M059J (cell line): ENCODE data around the gene TDRD12. TPM values are rescaled to one million over a fixed set of nuclear protein-coding genes. Genes with fewer than 3 reads are reported as not detected.
"Not testable (repeated sequence)": the region's sequence is repeated elsewhere in the genome, so short reads cannot be mapped to it uniquely, and the experiment has no call there.

Source experiments
- DNase-seq: peaks from one replicate; pipeline ENCODE4 v3.0.0-alpha.2; 2012; ENCODE audit warnings: low read depth
- total RNA-seq: library from RNA; depleted of rRNA; stranded (reverse); fragments of >200 nt; shearing (Covaris generic); gene quantifications from 2 replicates; pipeline ENCODE4 v1.2.3, GENCODE V29; 2014

TDRD12 gene
- total RNA-seq, 1 experiment from 2014 or later: 0.05 TPM

GRCh38 chr19:32691952-32692726, 27.4 kb upstream of the TDRD12 start:
- DNase-seq: peak; percentile 68

DNA sequence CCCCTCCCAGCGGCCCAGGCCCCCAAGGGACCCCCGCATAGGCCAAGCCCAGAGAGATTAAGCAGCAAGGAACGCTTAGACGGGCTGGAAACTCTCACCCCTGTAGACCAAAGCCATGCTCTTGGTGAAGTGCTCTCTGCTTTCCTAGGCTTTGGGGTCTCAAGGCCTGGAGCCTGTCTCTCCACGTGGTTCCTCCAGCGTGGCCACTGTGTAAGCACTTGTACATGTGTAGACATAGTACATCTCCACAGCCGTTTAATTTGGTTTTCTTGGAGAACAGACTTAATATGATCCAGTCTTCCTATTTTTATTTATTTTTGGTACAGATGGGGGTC, 26.9 kb upstream of the TDRD12 start:
- DNase-seq: no peak

DNA sequence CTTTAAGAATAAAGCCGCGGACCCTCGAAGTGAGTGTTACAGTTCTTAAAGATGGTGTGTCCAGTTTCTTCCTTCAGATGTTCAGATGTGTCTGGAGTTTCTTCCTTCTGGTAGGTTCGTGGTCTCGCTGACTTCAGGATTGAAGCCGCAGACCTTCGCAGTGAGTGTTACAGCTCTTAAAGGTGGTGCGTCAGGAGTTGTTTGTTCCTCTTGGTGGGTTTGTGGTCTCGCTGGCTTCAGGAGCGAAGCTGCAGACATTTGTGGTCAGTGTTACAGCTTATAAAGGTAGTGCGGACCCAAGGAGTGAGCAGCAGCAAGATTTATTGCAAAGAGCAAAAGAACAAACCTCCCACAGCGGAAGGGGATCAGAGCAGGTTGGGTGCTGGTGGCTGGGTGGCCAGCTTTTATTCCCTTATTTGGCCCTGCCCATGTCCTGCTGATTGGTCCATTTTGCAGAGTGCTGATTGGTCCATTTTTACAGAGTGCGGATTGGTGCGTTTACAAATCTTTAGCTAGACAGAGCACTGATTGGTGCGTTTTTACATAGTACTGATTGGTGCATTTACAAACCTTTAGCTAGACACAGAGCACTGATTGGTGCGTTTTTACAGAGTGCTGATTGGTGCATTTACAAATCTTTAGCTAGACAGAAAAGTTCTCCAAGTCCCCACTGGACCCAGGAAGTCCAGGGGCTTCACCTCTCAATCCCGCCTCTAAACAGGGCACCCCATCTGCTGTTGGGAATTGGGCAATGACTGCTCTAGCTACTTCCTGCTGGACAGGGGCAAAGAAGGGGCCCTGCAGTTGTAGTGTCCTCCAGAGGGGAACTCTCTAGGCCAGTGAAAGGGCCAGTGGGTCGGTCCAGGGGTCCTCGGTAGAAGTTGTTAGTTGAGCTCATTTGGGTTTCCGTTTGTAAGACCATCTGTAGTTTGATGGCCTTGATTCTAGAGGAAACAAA, 26.1 kb upstream of the TDRD12 start:
- DNase-seq: not testable (repeated sequence)

- DNase-seq: not testable (repeated sequence)
Observed at GRCh38 chr19:32694316-32694715, 25.3 kb upstream of the TDRD12 start.

GRCh38 chr19:32694851-32695250, 24.7 kb upstream of the TDRD12 start:
- not testable (repeated sequence) for DNase-seq

- not testable (repeated sequence) for DNase-seq
Observed at GRCh38 chr19:32695506-32695905, 24.1 kb upstream of the TDRD12 start.

DNA sequence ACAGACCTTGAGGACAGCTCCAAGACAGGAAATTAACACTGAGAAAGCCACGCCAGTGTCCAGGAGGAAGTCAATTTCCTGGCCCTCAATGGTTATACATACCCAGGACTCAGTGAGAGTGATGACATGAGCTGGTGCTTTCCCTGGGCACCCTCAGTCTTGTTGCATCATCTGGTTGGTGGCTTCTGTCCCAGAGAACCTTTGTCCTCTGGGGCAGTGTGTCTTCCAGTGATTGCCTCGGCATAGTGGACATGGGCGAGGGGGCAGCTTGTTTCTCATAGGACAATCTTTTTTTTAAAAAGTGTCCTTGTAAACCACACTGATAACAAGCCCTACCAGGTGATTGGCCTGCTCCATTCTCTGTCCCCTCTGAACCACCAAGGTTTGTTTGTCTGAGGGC, 22.8 kb upstream of the TDRD12 start:
- DNase-seq: not testable (repeated sequence)

DNA sequence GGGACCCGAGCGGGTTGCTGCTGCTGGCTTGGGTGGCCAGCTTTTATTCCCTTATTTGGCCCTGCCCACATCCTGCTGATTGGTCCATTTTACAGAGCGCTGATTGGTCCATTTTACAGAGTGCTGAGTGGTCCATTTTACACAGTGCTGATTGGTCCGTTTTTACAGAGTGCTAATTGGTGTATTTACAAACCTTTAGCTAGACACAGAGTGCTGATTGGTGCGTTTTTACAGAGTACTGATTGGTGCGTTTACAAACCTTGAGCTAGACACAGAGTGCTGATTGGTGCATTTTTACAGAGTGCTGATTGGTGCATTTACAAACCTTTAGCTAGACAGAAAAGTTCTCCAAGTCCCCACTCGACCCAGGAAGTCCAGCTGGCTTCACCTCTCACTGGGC, 19.4 kb upstream of the TDRD12 start:
- DNase-seq: not testable (repeated sequence)

DNA sequence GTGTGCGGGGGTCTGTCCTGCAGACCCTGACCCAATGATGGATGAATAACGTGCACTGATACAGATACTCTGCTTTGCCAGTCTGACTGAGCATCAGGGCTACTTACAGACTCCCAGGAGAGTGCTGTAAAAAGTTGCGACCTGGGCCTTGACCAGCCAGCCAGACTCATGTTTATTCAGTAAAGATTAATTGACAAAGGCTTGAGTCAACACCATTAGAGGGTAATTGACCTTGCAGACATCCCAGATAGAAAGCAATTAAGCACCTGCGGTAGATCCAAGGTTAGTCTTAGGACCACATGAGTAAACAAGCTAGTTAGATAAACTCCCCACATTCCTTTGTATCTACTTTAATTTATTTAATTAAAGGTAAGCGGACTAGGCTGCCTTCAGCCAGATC, 17.6 kb upstream of the TDRD12 start:
- DNase-seq: peak; percentile 19

- not testable (repeated sequence) for DNase-seq
Observed at GRCh38 chr19:32704006-32704405, 15.6 kb upstream of the TDRD12 start.

- no peak for DNase-seq
Observed at GRCh38 chr19:32708457-32708856, 11.1 kb upstream of the TDRD12 start.

DNA sequence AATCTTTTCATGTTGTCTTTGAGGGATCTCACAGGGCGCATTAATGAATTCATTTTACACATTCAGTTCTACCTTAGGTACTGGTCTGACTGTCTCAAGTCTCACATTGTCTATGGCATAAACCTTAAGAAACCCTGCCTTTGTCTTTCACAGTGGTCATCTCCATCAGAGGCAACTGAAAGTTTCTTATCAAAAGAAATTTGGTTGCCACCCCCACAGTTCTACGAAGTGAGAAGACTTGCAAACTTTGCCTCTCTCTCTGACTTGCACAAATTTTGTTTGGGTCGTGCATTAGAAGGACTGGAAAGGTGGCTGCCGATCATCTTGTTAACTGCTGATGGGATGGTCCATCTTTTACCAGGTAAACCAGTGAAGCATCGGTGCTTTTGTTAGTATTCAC, 10.5 kb upstream of the TDRD12 start:
- no peak for DNase-seq

DNA sequence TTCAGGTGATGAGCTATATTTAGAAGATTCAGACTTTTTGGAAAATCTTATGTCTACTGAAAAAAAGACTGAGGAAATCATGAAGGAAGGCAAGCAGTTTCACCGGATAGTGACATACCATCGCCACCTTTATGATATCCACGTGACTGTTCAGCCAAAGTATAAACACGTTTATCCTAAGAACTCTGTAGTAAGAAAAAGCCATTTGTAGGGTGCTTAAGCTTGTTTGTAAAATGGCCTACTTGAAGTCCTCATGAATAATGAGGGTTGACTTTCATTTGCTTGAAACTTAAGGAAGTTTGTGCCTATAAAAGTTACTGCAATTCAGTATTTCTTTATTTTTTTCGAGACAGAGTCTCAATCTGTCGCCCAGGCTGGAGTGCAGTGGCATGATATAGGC, 7.8 kb upstream of the TDRD12 start:
- no peak for DNase-seq

DNA sequence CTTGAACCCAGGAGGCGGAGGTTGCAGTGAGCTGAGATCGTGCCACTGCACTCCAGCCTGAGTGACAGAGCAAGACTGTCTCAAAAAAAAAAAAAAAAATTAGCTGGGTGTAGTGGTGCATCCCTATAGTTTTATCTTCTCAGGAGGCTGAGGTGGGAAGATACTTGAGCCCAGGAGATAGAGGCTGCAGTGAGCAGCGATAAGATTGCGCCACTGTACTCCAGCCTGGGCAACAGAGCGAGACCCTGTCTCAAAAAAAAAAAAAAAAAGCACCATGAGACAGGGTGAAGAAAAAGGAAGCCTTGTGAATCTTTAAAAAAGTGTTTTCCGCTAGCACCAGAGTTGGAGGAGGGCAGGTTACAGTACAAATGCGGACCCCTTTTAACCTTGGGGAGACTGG, 3.4 kb upstream of the TDRD12 start:
- not testable (repeated sequence) for DNase-seq

GRCh38 chr19:32717496-32717895, 2.1 kb upstream of the TDRD12 start:
- DNase-seq: no peak

GRCh38 chr19:32718286-32718685, 1.3 kb upstream of the TDRD12 start:
- no peak for DNase-seq

- DNase-seq: no peak
Observed at GRCh38 chr19:32720216-32720935, 809 bp downstream of the TDRD12 start.

- no peak for DNase-seq
Observed at GRCh38 chr19:32720936-32721250, 1.3 kb downstream of the TDRD12 start.

GRCh38 chr19:32735936-32736335, 16.4 kb downstream of the TDRD12 start:
- no peak for DNase-seq

GRCh38 chr19:32743021-32743420, 23.5 kb downstream of the TDRD12 start:
- no peak for DNase-seq

DNA sequence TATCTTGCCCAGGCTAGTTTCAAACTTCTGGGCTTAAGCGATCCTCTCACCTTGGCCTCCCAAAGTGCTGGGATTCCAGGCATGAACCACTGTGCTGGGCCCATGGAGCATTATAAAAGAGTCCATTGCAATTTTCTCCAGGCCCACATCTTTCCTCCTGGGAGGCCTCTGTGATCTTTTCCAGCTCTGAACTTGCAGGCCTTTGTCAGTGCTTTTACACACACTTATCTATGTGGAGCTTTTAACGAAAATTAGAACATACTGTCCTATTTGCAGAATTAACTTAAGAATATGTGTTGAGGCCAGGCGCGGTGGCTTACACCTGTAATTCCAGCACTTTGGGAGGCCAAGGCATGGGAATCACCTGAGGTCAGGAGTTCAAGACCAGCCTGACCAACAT, 23.9 kb downstream of the TDRD12 start:
- DNase-seq: no peak

DNA sequence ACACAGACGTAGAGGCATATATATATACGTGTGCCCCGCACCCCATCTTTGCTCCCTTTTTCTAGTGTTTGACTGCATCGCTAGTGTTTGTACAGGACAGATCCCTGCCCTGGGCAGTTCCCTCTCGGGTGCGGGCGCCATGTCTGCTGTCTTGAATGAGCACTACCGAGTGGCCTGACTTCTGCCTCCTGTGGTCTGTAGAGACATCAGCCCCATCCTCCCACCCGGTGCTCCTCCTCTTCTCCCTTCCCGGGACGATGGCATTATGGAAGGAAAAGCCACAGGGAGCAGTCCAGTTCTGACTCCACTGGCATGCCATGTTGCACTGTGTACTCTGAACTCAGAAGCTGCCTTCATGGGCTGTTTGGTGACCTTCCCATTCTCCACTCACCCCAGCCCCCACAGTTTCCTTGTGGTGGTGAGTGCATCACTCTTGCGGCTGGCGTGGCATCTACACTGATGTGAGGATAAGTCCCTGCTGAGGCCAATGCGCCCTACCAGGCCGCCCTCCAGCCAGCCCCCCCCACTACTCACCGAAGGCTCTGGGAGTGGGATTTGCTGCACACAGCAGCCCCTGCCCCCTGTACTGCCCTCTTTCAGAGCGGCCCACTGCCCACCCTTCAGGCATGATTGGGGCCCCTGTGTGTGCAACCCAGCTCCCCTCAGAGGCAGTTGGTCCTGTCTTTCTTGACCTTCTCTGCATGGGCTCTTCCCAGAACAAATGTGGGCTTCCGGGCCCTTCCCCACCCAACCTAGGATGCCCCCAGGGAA, 25.2 kb downstream of the TDRD12 start:
- DNase-seq: no peak
